Body of pancreas (tissue), 4 donors: Measurements from ENCODE around the gene LSM4.

ENCODE experiments used
- CTCF ChIP-seq, 7 experiments: fragments of 450-650 bp in 4 of 7; fragments of 200-600 bp in 3 of 7; sonication (generic) in 3 of 7; IDR thresholded peaks; one replicate each; pipeline ENCODE4 v1.5.1; 2016 to 2019; ENCODE audit warnings: antibody characterized with exemption in 7 of 7
- POLR2A ChIP-seq, 3 donors: fragments of 450-650 bp; IDR thresholded peaks; one replicate each; pipeline ENCODE4 v1.6.1; 2016; ENCODE audit warnings: antibody characterized with exemption in 3 of 3, mild to moderate bottlenecking in 2 of 3

- TF ChIP-seq CTCF (IDR thresholded peaks at IDR 0.05), result no peak
- TF ChIP-seq POLR2A (IDR thresholded peaks at IDR 0.05), result no peak
Observed at GRCh38 chr19:18366021-18366435, 43.2 kb upstream of the LSM4 start.
